Mucosa of stomach (tissue), 1 donor: Measurements from ENCODE around the gene AP2S1.
"Not testable (repeated sequence)": the region's sequence is repeated elsewhere in the genome, so short reads cannot be mapped to it uniquely, and the experiment has no call there.

Source experiments
- H3K27me3 ChIP-seq: one replicate; pipeline ENCODE4 v1.7.0; 2013; ENCODE audit warnings: mild to moderate bottlenecking, low read length; ENCODE audit not compliant: control insufficient read depth, insufficient read depth
- H3K36me3 ChIP-seq: one replicate; pipeline ENCODE4 v1.7.0; 2013; ENCODE audit warnings: low read length; ENCODE audit not compliant: control insufficient read depth, insufficient read depth
- H3K4me1 ChIP-seq: one replicate; pipeline ENCODE4 v1.7.0; 2013; ENCODE audit warnings: mild to moderate bottlenecking, low read length; ENCODE audit not compliant: control insufficient read depth, insufficient read depth
- H3K4me3 ChIP-seq: one replicate; pipeline ENCODE4 v1.7.0; 2013; ENCODE audit warnings: low read length
- H3K9ac ChIP-seq: one replicate; pipeline ENCODE4 v1.7.0; 2013; ENCODE audit warnings: mild to moderate bottlenecking, low read length, moderate library complexity
- H3K9me3 ChIP-seq: one replicate; pipeline ENCODE4 v1.7.0; 2013; ENCODE audit warnings: mild to moderate bottlenecking, low read length, moderate library complexity; ENCODE audit not compliant: control insufficient read depth
- donor health status: Pancreatic carcinoma.

The AP2S1 gene

DNA sequence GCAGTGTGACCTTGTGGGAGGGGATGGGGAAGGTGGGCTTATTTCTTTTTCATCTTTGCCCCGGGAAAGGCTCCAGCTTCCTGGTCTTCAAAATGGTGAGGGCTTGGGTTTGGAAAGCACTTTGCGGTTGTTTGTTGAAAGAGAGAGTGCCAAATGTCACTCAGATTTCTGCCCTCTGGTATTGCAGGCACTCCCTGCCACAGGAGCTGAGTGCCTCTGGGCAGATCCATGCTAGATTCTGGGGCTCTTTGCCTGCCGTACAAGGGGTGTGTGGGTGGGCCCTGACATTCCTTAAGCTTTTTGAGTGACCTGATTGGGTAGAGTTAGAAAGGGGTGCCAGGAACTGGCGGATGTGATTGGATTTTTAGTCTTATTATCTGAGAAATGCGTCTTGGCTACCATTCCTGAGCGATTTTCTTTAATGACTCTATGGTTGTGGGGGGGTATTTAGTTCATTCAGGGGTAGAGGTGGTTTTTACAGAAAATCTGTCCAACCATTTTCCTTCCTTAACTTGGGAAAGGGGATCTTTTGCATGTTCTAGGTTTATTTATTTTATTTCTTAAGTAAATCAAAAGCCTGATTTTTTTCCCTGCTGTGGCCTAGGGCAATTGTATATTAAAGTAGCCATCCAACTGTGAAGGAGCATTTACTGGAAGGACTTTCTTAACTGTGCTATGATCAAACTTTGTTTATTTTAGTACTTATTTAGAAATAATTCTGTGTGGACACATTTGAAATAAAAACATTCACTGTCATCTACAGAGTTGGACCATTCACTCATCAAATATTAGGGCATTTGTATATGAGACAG is 13.4 kb upstream of the AP2S1 start:
- Histone ChIP-seq H3K4me3 (peak overlapping the region; percentile 21), H3K27me3 (no peaks in the 10 kb centered on the region), H3K36me3 (no peaks in the 10 kb centered on the region), H3K4me1 (peaks cover 42% of the 10 kb centered on the region), H3K9ac (peak overlapping the region; percentile 55), H3K9me3 (no peaks in the 10 kb centered on the region)

DNA sequence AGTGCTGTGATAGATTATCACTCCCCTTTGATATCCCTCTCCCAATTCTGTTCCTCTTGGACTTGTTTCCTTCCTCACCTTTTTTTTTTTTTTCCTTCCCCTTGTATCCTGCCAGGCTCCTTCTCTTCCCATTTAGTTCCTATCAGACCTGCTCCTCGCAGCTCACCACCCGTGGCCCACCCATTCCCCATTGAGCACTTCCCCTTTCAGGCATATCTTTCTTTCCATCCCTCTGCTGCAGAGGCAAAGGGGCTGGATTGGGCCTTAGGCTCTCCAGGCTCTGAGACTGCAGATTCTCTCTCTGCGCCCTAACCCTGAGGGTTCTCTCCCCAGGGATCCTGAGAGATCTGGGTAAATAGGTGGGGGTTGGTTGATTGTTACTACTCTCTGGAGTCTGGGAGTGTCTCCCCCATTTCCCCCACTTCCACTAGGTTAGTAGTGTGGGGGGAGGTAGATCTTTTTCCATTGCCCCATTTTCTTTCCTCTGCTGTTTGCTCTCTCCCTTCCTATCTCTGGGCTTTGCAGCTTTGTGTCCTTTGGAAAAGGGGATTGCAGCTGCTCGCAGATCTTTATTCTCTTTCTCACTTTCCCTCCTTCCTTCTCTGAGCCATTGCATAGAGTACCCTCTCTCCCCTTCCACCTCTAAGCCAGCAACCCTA is 12.5 kb upstream of the AP2S1 start:
- H3K9me3 ChIP-seq: no peaks in the 10 kb centered on the region
- H3K36me3 ChIP-seq: no peaks in the 10 kb centered on the region
- H3K9ac ChIP-seq: peak overlapping the region; percentile 64
- H3K4me1 ChIP-seq: peaks cover 42% of the 10 kb centered on the region
- H3K27me3 ChIP-seq: no peaks in the 10 kb centered on the region
- peak overlapping the region; percentile 67 for H3K4me3 ChIP-seq

DNA sequence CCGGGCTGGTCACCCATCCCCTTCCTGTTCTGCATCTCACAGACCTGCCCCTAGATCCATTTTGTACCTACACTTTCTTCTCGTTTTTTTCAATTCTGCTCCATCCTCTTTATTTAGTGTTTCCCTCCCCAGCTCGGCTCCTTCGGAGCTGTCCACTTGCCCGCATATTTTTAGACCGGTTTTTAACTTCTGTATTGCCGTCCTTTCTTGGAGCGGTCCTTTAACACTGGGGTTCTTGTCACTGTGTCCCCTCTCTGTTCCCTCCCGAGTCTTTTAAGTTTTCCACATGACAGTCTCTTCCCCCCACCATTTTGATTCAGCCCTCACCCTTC is 11.8 kb upstream of the AP2S1 start:
- H3K4me1 ChIP-seq: peaks cover 42% of the 10 kb centered on the region
- no peaks in the 10 kb centered on the region for H3K27me3 ChIP-seq

GRCh38 chr19:46861691-46862502 is 11.3 kb upstream of the AP2S1 start:
- Histone ChIP-seq H3K9me3 (no peaks in the 10 kb centered on the region), H3K36me3 (no peaks in the 10 kb centered on the region), H3K4me1 (peaks cover 42% of the 10 kb centered on the region), H3K27me3 (no peaks in the 10 kb centered on the region), H3K4me3 (peak overlapping the region; percentile 67), H3K9ac (peak overlapping the region; percentile 64)

More for the DNA sequence above, 11.8 kb upstream of the AP2S1 start:
- Histone ChIP-seq H3K4me3 (peak overlapping the region; percentile 67), H3K9me3 (no peaks in the 10 kb centered on the region), H3K9ac (peak overlapping the region; percentile 64), H3K36me3 (no peaks in the 10 kb centered on the region)

DNA sequence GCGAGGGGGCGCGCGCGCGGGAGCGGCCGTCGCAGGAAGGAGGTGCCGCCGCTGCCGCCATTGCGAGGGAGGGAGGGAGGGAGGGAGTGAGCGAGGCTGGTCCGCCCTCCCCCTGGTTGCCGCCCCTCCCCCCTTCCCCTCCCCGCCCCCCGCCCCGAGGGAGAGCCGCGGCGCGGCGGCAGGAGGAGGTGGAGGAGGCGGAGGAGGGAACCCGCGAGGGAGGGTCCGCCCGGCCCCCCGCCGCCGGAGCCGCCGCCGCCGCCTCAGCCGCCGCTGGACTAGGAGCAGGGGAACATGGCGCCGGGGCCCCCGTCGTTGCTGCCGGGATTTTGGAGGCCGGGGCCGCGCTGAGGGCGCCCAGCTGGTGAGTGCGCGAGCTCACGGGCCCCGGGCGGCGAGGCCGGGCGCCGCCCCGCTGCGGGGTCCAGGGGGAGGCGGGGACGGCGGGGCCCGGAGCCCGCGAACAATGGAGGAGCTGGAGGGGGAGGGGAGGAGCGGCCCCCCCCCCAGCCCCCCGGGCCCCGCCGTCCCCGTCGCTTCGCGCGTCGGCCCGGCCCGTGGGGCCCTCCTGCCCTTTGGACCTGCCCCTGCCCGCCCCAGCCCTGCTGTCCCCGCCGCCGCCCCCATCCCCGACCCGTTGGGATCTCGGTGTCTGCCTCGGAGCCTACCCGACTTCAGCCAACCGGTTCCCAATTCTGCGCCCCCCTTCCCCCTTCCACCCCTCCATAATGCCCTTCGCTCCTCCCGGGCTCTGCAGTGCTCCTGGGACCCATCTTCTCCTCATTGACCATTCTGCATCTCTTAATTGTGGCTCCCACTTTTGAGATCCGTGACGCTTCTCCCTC is 10.4 kb upstream of the AP2S1 start, which contains the start of gene ARHGAP35:
ARHGAP35 (plus strand) TSS at position 152 of the 845 bp plus-strand sequence. CDS start 57,679 bp downstream, outside the sequence.
- Histone ChIP-seq H3K4me1 (peaks cover 42% of the 10 kb centered on the region), H3K9ac (peak within 1 kb of the TSS; percentile 64), H3K36me3 (no peaks in the 10 kb centered on the region), H3K9me3 (no peaks in the 10 kb centered on the region), H3K4me3 (peak within 1 kb of the TSS; percentile 77), H3K27me3 (no peaks in the 10 kb centered on the region)

- Histone ChIP-seq H3K36me3 (no peaks in the 10 kb centered on the region), H3K9me3 (no peaks in the 10 kb centered on the region), H3K4me3 (peak overlapping the region; percentile 77), H3K27me3 (no peaks in the 10 kb centered on the region), H3K9ac (peak overlapping the region; percentile 39), H3K4me1 (peaks cover 42% of the 10 kb centered on the region)
Observed at GRCh38 chr19:46860125-46860845, 9.6 kb upstream of the AP2S1 start.

GRCh38 chr19:46859637-46860124 is 9.0 kb upstream of the AP2S1 start:
- Histone ChIP-seq H3K4me3 (no peak overlapping the region), H3K27me3 (no peaks in the 10 kb centered on the region), H3K4me1 (peaks cover 38% of the 10 kb centered on the region), H3K36me3 (no peaks in the 10 kb centered on the region), H3K9ac (no peak overlapping the region), H3K9me3 (no peaks in the 10 kb centered on the region)

DNA sequence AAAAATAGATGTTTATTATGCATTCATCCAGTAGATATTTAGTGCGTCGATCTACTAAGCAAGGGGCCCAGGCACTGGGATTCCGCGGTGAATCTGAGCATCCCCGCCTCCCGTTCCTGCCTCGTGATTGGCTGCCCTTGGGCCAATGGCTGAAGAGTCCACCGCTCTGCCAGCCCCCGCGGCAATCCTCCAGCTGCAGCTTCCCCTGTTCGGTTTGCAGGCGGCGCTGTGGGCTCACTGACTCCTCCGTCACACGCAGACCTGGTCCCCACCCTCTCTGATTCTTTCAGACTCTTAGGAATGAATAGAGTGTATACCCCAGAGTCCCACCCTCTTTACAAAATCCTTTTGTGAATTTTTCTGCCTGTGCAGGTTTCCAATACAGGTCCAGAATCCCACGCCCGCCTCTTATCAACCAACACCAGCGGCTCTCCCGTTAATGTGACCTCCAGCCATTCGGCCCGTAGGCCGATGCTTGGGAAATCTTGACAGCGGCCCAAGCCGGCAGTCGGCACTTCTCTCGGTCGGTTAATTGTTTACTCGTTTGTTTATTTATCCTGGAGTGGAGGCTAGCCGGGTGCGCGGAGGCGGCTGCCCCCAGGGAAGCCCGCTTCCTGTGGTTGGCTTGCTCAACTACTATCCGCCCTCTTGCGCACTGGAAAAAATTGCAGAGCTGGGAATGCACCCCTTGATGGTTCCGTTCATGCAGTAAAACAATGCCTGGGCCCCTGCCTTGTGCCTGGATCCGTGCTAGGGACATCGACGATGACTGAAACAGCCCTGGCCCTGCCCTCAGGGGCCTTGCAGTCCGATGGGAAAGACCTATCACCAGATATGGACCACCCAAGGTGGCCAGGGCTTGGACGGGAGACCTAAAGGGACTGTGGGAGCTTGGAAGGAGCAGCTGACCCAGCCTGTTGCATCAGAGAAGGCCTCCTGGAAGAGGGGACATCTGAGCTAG is 5.7 kb upstream of the AP2S1 start:
- H3K9ac ChIP-seq: peak overlapping the region; percentile 59
- no peaks in the 10 kb centered on the region for H3K27me3 ChIP-seq
- peaks cover 7% of the 10 kb centered on the region for H3K4me1 ChIP-seq
- H3K4me3 ChIP-seq: peak overlapping the region; percentile 31
- H3K36me3 ChIP-seq: no peaks in the 10 kb centered on the region
- H3K9me3 ChIP-seq: no peaks in the 10 kb centered on the region

DNA sequence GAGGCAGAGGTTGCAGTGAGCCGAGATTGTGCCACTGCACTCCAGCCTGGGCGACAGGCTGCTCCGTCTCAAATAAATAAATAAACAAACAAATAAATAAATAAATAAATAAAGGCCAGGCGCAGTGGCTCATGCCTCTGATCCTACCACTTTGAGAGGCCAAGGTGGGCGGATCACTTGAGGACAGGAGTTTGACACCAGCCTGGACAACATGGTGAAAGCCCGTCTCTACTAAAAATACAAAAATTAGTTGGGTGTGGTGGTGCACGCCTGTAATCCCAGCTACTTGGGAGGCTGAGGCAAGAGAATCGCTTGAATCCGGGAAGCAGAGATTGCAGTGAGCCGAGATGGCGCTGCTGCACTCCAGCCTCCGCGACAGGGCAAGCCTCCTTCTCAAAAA is 4.1 kb upstream of the AP2S1 start:
- H3K36me3 ChIP-seq, H3K4me3 ChIP-seq, H3K27me3 ChIP-seq, H3K9me3 ChIP-seq, H3K9ac ChIP-seq: not testable (repeated sequence)
- peaks cover 13% of the 10 kb centered on the region for H3K4me1 ChIP-seq

DNA sequence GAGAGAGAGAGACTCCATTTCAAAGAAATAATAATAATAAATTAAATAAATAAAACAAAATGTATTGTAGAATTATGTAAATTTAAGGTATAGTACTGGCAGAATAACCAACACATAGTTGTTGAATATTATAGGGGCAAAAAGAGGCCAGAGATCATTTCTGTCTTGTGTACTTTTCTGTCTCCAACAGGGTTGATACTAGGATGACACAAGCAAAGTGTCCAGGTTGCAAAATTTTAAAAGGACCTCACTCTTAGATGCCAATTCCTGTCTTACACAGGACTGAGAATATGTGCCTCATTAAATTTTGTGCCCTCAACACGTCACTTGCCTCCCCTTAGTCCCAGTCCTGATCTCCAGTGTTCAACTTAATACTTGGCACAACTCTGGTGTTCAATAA is 2.2 kb upstream of the AP2S1 start:
- Histone ChIP-seq H3K36me3 (no peaks in the 10 kb centered on the region), H3K4me1 (peaks cover 17% of the 10 kb centered on the region), H3K27me3 (no peaks in the 10 kb centered on the region)

More for the DNA sequence above, 2.2 kb upstream of the AP2S1 start:
- Histone ChIP-seq H3K9me3 (no peaks in the 10 kb centered on the region), H3K4me3 (no peak overlapping the region), H3K9ac (no peak overlapping the region)
